Mucosa of gallbladder (tissue), 1 donor: Measurements from ENCODE around the gene POU2F1. TPM values are rescaled to one million over a fixed set of nuclear protein-coding genes. Genes with fewer than 3 reads are reported as not detected.
"Not testable (repeated sequence)": the region's sequence is repeated elsewhere in the genome, so short reads cannot be mapped to it uniquely, and the experiment has no call there.

ENCODE experiments used
- DNase-seq: peaks from one replicate; pipeline ENCODE4 v3.0.0-alpha.2; 2020; ENCODE audit warnings: low spot score
- total RNA-seq: library from RNA; stranded (reverse); gene quantifications from one replicate; pipeline ENCODE4 v1.2.1, GENCODE V29; 2021
- donor health status: DM: no; HTN: no; CAD: no.

The POU2F1 gene
- total RNA-seq, 1 donor from 2014 or later = 12.5 TPM

DNA sequence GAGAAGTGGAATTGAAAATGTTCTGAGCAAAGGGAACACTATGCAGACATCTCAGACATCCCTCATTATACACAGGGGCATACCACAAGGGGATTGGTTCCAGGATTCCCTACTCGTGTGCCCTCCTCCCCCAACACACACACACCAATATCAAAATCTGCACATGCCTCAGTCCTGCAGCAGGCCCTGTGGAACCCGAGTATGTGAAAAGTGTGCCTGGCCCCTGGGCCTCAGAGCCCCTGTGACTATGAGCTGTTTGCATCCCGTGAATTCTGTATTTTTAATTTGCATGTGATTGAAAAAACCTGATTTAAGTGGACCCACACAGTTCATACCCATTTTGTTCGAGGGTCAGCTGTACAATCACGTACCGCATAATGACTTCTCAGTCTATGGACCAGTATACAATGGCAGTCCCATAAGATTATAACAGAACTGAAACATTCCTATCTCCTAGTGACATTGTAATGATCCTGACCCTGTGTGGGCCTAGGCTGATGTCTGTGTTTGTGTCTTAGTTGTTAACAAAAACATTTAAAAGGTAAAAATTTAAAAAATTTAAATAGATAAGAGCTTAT, 11.3 kb downstream of the POU2F1 start:
- no peak for DNase-seq

DNA sequence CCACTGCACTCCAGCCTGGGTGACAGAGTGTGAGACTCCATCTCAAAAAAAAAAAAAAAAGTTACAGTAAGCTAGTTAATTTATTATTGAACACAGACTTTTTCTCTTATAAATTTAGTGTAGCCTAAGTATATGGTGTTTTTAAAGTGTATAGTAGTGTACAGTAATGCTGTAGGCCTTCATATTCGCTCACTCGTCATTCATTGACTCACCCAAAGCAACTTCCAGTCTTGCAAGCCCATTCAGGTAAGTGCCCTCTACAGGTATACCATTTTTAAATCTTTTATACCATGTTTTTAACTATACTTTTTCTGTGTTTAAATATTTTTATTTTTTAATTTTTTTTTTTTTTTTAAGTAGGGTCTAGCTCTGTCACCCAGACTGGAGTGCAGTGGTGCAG, 12.1 kb downstream of the POU2F1 start:
- no peak for DNase-seq

DNA sequence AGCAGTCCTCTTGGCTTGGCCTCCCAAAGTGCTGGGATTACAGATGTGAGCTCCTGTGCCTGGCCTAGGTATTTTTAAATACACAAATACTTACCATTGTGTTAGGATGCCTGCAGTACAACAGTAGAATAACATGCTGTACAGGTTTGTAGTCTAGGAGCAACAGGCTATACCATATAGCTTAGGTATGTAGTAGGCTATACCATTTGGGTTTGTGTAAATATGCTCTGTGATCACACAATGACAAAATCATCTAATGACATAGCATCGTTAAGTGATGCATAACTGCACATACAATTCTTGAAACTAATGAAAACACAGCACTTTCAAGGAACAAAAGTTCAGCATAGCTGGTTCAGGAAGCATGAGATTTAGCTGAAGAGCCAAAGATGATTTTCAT, 12.7 kb downstream of the POU2F1 start:
- no peak for DNase-seq

DNA sequence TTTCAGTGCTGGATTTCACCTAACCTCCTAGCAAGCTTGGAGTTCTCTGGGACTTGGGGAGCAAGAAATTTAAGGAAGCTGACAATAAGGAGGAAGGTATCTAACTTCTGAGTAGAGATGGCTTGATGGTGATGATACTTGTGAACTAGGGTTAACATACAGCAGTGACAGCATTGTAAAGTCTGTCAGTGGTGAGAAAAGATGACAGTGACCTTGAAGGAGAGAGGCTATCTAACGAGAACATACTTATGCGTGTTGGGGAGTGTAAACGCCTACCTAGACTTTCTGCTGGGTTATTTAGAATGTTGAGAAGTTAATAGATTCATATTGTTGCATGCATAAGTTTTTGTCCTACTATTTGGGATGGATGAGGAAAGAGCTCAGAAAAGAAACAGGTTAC, 16.3 kb downstream of the POU2F1 start:
- no peak for DNase-seq

DNA sequence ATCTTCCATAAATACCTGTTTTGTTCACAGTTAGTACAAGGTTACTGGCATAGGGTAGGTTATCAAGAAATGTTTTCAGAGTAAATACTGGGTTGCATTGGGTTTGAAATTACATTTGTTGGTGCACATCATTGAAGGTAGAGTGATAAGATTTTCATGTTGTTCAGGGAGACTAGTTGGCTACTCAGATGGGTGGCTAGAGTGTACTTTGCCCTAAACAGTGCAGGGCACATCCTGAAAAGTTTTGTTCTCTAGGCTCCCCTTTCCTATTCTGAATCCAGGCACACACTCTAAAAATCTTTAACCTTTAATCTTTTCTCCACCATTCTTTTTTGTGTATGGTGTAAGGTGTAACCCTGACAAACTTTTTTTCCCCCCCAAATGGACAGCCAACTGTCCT, 18.0 kb downstream of the POU2F1 start:
- no peak for DNase-seq

DNA sequence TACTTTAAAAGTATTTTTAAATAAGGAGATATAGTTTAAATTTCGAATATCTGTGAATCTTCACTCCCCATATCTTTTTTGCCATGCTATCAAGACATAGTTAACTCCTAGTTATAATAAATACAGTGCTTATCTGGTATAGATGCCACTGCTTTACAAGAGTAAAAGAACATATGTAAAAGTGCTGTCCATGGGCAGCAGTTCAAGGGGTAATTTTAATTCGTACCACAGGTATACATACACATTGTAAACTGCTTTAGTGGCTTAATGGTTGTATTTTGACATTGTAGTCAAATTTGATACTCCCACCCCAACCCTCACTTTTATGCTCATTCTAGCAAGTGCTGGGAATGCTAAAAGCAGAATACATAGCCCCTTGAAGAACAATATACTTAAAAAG, 18.6 kb downstream of the POU2F1 start:
- no peak for DNase-seq

DNA sequence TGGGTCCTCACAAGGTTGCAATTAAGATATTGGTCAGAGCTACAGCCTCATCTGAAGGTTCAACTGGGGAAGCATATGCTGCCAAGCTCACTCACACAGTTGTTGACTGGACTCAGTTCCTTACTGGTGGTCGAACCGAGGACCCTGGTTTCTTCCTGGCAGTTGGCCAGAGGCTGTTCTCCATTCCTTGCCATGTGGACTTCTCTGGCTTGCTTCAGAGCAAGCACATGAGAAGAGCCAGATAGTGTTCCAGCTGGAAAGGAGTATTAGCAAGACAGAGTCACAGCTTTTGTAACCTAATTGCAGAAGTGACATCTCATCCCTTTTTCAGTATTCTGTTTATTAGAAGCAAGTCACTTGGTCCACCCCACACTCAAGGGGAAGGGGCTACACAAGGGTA, 23.6 kb downstream of the POU2F1 start:
- no peak for DNase-seq

DNA sequence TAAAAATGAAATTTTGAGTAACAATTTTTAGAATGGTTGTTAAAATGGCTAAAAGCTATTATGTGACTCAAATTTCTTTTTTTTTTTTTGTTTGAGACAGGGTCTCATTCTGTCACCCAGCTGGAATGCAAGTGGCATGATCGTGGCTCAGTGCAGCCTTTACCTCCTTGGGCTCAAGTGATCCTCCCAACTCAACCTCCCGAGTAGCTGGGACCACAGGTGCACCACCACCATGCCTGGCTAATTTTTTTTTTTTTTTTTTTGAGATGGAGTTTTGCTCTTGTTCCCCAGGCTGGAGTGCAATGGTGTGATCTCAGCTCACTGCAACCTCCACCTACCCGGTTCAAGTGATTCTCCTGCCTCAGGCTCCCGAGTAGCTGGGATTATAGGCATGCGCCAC, 24.5 kb downstream of the POU2F1 start:
- DNase-seq = not testable (repeated sequence)

DNA sequence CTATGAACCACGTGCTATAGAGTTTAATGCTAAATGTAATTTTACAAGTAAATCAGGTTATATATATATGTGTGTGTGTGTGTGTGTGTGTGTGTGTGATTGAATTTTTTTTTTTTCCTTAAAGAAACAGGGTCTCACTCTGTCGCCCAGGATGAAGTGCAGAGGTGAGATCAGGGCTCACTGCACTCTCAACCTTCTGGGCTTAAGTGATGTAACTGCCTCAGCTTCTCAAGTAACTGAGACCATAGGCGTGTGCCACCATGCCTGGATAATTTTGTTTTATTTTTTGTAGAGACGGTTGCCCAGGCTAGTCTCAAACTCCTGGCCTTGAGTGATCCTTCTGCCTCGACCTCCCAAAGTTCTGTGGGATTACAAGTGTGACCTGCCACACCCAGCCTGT, 26.3 kb downstream of the POU2F1 start:
- DNase-seq = no peak

DNA sequence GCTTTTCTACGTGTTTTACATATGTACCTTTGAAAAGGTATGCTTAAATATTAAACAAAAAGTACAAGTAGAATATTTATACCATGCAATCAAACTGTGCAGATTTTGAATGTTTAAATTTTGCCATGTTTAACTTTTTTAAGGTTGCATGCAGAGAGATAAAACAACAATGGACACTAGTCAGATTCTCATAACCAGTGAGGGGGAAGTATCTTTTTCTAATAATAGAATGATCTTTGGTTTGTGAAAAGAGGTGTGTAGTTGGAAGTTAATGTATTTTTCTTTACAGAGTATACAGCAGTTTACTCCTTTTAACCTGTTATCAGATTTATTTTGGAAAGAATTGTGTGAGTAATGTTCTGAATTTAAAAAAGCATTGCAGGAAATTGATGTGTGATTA, 27.1 kb downstream of the POU2F1 start:
- no peak for DNase-seq

DNA sequence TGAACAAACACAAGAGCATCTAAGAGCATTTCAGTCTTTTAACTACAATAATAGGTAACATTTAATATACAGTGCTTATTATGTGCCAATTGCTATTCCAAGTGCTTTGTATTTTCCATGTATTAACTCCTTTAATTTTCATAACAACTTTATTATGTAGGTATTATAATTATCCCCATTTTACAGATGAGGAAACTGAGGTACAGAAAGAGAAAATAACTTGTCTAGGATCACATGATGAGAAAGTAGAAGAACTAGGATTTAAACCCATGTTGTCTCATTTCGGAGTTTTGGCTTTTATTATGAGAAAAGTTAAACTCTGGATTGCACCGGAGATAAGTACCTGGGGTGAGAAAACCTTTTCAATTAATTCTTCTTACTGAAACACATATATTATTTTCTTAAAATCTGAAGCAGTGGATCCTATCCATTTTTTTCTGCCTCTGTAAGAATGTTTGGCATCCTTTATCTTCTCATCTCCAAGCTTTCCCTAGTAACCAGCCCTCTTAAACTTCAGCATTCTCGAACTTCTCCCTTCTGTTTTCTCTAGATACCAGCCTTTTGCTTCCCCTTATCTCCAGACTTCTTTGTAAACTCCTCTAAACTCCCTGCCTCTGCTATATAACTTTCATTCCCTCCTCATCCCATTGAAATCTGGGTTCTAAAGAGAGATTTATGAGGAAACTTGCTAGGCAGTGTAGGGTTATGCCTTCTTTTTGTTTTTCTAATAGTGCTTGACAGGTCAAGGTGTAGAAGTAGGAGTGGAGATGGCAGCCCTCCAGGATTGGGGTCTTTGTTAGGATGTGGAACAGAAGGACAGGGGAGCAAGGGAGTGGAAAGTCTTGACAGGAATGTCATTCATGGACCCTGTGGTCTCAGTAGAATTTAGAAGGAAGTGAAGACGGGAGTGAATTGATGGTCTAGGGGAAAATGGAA, 28.3 kb downstream of the POU2F1 start:
- DNase-seq = no peak

DNA sequence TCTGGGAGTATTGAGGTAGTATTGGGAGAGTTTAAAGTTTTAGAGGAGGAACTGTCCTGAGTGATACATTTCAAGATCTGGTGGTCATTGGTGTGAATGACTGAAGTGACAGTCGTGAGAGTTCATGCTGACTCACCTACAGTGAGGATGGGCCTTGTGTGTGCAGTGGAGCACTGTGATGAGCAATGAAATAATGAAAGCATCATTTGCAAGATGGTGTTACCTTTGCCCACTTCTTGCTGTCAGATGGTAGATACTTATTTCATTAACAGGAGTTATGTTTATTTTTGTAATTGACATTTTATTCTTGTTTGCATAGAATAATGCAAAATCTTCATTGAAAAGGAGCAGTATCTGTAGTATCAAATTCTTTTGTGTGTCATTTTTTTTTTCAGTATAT, 29.0 kb downstream of the POU2F1 start:
- DNase-seq = no peak

DNA sequence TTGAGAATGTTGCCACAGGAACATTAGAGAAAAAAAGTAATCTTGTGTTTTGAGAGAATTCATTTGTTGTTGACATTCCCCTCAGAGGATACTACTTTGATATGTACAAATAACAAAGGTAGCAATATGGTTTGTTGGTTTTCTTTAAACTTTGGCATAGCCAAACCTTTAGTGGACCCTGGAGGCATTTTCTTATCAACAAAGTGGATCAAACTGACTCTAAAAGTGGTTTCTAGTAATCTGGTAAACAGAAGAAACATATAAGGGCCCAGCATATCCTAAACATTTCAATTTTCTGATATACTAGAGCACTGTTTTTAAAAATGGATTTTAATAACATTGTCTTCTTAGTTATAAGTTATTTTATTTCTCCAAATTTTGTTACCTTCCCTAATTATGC, 29.8 kb downstream of the POU2F1 start:
- DNase-seq = no peak

DNA sequence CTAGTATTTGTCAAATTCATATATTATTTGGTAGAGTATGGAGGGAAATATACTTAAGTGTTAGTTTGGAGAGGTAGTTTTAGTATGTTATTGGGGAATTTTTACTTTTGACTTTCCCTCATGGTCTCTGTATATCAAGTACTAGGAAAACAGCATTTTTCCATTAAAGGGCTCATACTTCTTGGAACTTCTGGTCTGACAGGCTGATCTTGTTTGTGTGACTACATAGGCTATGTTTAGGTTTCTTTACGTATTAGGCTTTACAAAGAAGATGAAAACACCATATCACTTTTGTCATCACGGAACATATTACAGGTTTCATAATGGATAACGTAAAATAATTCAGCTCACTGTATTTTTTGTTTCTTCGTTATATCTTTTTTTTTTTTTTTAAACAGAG, 30.8 kb downstream of the POU2F1 start:
- DNase-seq = no peak

DNA sequence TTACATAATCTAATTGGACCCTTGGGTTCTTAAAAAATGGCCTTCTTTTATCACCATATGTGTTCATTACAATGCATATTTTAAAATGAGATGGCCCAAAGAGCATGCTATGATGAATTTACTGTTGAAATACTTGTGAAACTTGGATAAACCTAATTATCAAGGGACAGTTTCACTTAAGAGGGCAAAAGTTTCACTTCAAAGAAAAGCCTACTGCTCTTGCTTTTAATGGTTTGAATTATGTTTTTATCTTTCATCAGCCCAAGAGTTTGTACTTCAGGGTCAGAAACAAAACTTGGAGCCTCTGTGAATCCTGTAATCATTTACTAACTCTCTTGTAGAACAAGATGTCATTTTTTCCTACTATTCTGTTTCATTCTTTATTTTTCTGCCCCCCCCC, 32.3 kb downstream of the POU2F1 start:
- DNase-seq = no peak

DNA sequence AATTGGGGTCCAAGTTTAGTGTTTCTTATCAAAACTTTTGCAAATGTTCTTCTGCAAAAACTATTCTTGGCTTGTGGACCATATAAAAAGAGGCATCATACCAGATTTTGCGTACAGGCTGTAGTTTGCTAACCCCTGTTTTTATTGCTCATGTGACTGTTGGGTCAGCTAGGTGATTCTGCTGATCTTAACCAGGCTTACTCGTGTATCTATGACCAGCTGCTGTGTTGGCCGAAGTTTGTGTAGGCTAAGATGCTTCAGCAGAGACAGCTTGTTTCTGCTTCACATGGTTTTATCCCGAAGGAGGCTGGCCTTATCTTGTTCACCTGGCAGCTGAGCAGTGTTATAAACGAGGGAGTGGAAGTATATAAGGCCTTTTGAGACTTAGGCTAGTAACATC, 38.2 kb downstream of the POU2F1 start:
- DNase-seq = no peak

DNA sequence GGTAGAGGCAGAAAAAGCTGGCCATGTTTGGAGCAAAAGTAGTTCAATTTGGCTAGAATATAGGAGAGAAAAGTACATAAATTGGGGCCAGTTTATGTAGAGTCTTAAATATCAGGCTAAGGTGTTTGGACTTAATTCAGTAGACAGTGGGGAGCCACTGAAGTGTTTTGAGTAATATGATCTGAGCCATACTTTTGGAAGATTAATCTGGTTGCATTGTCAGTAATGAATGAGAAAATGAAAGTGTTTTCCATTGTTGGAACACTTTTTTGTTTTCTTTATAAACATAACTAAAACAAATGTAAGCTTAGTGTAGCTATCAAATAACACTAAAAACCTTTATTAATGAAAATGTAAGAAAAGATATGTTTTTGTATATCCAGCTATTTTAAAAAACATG, 42.1 kb downstream of the POU2F1 start:
- DNase-seq = no peak

DNA sequence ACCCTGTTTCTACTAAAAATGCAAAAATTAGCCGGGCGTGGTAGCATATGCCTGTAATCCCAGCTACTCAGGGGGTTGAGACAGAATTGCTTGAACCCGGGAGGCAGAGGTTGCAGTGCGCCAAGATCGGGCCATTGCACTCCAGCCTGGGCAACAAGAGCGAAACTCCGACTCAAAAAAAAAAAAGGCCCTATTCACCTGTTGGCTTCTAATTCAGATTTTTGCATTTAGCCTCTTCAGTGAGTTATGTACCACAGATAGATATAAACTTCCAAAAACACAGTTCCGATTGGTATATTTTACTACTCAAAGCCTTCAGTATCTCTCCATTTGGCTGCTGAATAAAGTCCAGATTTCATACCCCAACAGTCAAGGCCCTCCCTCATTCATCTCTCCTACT, 42.7 kb downstream of the POU2F1 start:
- DNase-seq = no peak

DNA sequence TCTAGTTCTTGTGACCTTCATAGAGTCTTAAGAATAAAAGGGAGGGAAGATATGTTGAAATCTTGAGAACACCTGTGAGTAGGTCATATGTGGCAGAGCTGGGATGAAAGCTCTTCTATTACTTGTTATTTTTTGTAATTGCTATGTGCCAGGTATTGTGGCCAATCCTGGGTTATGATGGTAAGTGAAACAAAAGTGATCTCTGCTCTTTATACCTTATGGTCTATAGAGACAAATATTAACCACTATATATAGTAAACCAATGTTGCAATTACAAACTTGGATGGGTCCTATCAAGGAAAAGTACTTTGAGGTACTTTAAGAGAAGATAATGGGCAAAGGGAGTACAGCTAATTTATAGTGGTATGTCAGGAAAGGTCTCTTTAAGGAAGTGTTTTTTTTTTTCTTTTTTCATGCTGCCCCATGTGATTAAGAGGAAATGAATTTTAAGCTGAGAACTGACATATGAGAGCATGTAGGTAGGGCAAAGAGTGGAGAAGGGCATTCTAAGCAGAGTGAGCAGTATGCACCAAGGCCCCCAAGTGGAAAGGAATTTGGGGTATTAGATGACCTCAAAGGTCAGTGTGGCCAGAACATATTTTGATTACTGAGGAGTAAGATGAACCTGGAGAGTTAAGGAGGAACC, 43.3 kb downstream of the POU2F1 start:
- no peak for DNase-seq

DNA sequence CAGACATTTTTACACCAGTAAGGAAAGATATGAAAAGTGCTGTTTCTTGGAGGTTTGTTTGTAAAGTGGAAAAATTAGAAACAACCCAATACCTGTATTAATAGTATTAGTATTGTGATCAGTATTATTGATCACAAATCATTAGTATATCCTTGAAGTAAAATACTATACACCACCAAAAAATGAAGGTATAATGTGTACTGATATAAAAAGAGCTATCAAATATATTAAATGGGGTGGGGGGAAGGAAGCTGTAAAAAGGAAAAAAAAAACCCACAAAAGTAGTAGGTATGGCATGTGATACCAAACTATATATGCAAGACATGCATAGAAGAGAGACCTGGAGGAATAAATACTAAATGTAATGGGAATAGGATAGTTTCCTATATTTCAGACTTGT, 46.3 kb downstream of the POU2F1 start:
- DNase-seq = no peak

DNA sequence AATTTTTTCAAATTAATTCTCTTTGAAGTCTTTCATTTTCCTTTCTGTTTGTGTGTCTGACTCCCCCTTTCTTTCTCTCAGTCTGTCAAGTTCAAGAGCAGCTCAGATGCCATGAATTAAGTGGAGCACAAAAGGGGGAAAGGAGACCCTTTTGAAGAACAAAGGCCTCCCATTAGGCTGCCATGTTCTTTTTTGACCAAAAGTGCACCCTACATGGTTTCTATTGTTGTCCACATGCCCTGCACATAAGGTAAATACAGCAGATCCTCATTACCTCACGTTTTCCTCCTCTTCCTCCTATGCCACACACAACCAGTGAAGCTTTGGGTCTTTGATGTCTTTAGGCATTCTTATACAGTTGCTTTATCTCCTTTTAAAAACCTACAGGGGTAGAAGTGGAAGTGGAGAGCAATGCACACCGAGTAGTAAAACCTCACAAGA, 47.7 kb downstream of the POU2F1 start:
- DNase-seq = no peak

DNA sequence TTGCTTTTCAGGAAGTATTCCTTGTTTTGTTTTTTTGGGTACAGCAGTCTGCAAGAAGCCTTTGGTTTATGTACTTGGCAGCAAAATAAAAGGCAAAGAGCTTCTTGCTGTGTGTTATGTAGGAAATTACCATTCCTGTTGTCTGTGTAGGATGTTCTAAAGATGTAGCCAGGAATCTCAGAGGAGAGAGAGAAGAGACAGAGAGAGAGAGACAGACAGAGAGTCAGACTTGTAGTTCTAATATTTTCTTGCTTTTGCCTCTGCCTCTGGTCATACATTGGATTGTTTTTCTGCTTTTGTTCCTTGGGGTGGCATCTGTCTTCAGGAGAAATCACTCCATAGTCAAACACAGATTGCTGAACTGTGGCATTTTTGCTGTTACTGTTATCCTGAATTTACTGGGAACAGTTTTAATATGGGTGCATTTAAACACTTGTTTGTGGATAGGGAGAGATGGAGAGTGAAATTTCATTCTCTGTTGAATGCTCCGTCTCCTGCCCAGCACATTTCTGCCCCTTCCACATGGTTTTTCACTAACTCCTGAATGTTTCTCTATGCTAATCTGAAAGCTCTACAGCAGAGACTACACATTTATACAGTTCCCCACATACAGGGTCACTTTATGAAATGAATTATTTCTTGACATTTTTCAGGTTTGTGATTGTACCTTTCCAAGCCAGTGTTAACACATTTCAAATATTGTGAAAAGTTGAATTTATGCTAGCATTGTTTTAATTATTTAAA, 49.8 kb downstream of the POU2F1 start:
- no peak for DNase-seq
